ENCODE data around the gene ZNF606. TPM values are rescaled to one million over a fixed set of nuclear protein-coding genes. Genes with fewer than 3 reads are reported as not detected.

ZNF606 gene
- total RNA-seq, 1 experiment from 2014 or later: 16.1 TPM

DNA sequence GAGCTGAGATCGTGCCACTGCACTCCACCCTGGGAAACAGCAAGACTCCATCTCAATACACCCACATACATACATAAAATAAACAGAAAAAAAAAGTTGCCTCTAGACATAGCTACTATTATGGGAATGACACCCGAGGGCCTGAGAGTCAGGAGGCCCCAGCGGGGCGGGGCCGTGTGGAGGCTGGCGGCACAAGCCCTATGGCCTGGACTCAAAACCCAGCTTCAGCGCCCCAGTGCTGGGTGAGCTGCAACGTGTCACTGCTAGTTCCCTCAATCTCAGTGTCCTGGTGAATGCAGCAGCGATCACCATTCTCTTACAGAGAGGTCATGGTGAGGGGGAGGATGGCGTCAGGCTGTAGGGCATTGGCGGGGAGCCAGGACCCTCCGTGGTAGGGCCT is 22.0 kb upstream of the ZNF606 start:
- H3K9me3 ChIP-seq (ENCODE audit: control insufficient read depth, insufficient read depth, low read depth, low read length): peaks cover 3% of the 10 kb centered on the region; the same call in 1 of the 2 replicates
- CTCF ChIA-PET: no interaction called here

DNA sequence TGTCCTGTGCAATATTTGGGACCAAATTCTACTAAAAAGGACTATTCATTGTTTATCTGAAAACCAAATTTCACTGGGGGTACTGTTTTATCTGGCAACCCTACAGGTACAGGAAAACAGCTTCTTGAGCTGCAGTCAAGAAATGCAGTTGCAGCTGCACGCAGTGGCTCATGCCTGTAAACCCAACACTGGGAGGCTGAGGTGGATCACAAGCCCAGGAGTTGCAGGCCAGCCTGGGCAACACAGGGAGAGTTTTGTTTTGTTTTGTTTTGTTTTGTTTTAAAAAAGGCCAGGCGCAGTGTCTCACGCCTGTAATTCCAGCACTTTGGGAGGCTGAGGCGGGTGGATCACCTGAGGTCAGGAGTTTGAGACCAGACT is 19.7 kb upstream of the ZNF606 start:
- TF ChIP-seq POLR2AphosphoS5 (IDR thresholded peaks at IDR 0.05; ENCODE audit: low read depth, low read length) (no peak), SIN3A (IDR thresholded peaks at IDR 0.05; ENCODE audit: borderline replicate concordance, insufficient read depth, low read depth, low read length) (no peak), TCF7L2 (IDR thresholded peaks at IDR 0.05; ENCODE audit: low read depth, low read length) (no peak)
- TF ChIP-seq, protein P1, sequence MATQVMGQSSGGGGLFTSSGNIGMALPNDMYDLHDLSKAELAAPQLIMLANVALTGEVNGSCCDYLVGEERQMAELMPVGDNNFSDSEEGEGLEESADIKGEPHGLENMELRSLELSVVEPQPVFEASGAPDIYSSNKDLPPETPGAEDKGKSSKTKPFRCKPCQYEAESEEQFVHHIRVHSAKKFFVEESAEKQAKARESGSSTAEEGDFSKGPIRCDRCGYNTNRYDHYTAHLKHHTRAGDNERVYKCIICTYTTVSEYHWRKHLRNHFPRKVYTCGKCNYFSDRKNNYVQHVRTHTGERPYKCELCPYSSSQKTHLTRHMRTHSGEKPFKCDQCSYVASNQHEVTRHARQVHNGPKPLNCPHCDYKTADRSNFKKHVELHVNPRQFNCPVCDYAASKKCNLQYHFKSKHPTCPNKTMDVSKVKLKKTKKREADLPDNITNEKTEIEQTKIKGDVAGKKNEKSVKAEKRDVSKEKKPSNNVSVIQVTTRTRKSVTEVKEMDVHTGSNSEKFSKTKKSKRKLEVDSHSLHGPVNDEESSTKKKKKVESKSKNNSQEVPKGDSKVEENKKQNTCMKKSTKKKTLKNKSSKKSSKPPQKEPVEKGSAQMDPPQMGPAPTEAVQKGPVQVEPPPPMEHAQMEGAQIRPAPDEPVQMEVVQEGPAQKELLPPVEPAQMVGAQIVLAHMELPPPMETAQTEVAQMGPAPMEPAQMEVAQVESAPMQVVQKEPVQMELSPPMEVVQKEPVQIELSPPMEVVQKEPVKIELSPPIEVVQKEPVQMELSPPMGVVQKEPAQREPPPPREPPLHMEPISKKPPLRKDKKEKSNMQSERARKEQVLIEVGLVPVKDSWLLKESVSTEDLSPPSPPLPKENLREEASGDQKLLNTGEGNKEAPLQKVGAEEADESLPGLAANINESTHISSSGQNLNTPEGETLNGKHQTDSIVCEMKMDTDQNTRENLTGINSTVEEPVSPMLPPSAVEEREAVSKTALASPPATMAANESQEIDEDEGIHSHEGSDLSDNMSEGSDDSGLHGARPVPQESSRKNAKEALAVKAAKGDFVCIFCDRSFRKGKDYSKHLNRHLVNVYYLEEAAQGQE (IDR thresholded peaks at IDR 0.05; ENCODE audit: insufficient read depth in 1 of 2, low read depth in 2 of 2, low read length in 1 of 2): no peak
- TF ChIP-seq, protein P2, sequence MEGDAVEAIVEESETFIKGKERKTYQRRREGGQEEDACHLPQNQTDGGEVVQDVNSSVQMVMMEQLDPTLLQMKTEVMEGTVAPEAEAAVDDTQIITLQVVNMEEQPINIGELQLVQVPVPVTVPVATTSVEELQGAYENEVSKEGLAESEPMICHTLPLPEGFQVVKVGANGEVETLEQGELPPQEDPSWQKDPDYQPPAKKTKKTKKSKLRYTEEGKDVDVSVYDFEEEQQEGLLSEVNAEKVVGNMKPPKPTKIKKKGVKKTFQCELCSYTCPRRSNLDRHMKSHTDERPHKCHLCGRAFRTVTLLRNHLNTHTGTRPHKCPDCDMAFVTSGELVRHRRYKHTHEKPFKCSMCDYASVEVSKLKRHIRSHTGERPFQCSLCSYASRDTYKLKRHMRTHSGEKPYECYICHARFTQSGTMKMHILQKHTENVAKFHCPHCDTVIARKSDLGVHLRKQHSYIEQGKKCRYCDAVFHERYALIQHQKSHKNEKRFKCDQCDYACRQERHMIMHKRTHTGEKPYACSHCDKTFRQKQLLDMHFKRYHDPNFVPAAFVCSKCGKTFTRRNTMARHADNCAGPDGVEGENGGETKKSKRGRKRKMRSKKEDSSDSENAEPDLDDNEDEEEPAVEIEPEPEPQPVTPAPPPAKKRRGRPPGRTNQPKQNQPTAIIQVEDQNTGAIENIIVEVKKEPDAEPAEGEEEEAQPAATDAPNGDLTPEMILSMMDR (IDR thresholded peaks at IDR 0.05): no peak
- Histone ChIP-seq H3K9me3 (ENCODE audit: control insufficient read depth, insufficient read depth, low read depth, low read length) (peaks cover 3% of the 10 kb centered on the region; the same call in 1 of the 2 replicates), H3K4me1 (ENCODE audit: control insufficient read depth, insufficient read depth, low read length) (no peaks in the 10 kb centered on the region), H3K27me3 (ENCODE audit: control insufficient read depth, insufficient read depth, low read length) (no peaks in the 10 kb centered on the region), H3K36me3 (ENCODE audit: control insufficient read depth, insufficient read depth, low read length) (no peaks in the 10 kb centered on the region), H3K27ac (ENCODE audit: low read length) (no peak overlapping the region), H3K4me3 (ENCODE audit: low read depth in 2 of 2, low read length in 2 of 2) (no peak overlapping the region)
- in situ Hi-C loops (cut with HindIII; ENCODE audit: low pct_unique_long_range_greater_than_20kb, low sequenced_read_pairs): no loop called here
- POLR2A ChIA-PET: no interaction called here
- CTCF ChIA-PET: interaction anchor here (0.6 kb wide), 1 partner anchor 24 kb away, joined by 3 read pairs; no protein-coding TSS in a partner anchor
- intact Hi-C loops (cut with micrococcal nuclease; ENCODE audit: unreplicated experiment): no loop called here
- DNase-seq (ENCODE audit: low read depth, low spot score): no peak
- BruUV-seq (replicated peaks): no TSS peak
- ATAC-seq: no peak

More for the DNA sequence above, 22.0 kb upstream of the ZNF606 start:
- no TSS peak for BruUV-seq (replicated peaks)
- TF ChIP-seq SIN3A (IDR thresholded peaks at IDR 0.05; ENCODE audit: borderline replicate concordance, insufficient read depth, low read depth, low read length) (no peak), TCF7L2 (IDR thresholded peaks at IDR 0.05; ENCODE audit: low read depth, low read length) (no peak), POLR2AphosphoS5 (IDR thresholded peaks at IDR 0.05; ENCODE audit: low read depth, low read length) (no peak)
- TF ChIP-seq, protein P1 (IDR thresholded peaks at IDR 0.05; ENCODE audit: insufficient read depth in 1 of 2, low read depth in 2 of 2, low read length in 1 of 2): no peak
- TF ChIP-seq, protein P2 (IDR thresholded peaks at IDR 0.05): no peak
- no peaks in the 10 kb centered on the region for H3K4me1 ChIP-seq (ENCODE audit: control insufficient read depth, insufficient read depth, low read length)
- intact Hi-C loops (cut with micrococcal nuclease; ENCODE audit: unreplicated experiment) (no loop called here), in situ Hi-C loops (cut with HindIII; ENCODE audit: low pct_unique_long_range_greater_than_20kb, low sequenced_read_pairs) (no loop called here)
- no peak for ATAC-seq
- no peak overlapping the region for H3K27ac ChIP-seq (ENCODE audit: low read length)
- no peak for DNase-seq (ENCODE audit: low read depth, low spot score)
- no peak overlapping the region for H3K4me3 ChIP-seq (ENCODE audit: low read depth in 2 of 2, low read length in 2 of 2)
- POLR2A ChIA-PET: interaction anchor here (0.7 kb wide), 1 partner anchor 161 kb away, joined by 3 read pairs; no protein-coding TSS in a partner anchor
- no peaks in the 10 kb centered on the region for H3K27me3 ChIP-seq (ENCODE audit: control insufficient read depth, insufficient read depth, low read length)
- no peaks in the 10 kb centered on the region for H3K36me3 ChIP-seq (ENCODE audit: control insufficient read depth, insufficient read depth, low read length)

Measured in Panc1 (cell line).